ENCODE results near the gene FBXO4.
"Not testable (repeated sequence)": the region's sequence is repeated elsewhere in the genome, so short reads cannot be mapped to it uniquely, and the experiment has no call there.

FBXO4 gene

GRCh38 chr5:41945332-41945955, 20.4 kb downstream of the FBXO4 start:
- H3K36me3 ChIP-seq (ENCODE audit: control insufficient read depth in 2 of 2, insufficient read depth in 1 of 2, low read length in 2 of 2); H3K27ac ChIP-seq (ENCODE audit: extremely low read depth, low read depth, low read length); H3K9me3 ChIP-seq (ENCODE audit: control insufficient read depth, insufficient read depth, low read depth, low read length); H3K4me3 ChIP-seq (ENCODE audit: low read depth, low read length); H3K4me1 ChIP-seq (ENCODE audit: control insufficient read depth, insufficient read depth, low read length); POLR2A ChIA-PET: not testable (repeated sequence)
- CTCF ChIA-PET: interaction anchor here (0.7 to 1.2 kb wide), 2 partner anchors 11 to 23 kb away, joined by 3 read pairs; no protein-coding TSS in a partner anchor

- CTCF ChIA-PET: no interaction called here
- no peaks in the 10 kb centered on the region for H3K36me3 ChIP-seq (ENCODE audit: control insufficient read depth in 2 of 2, insufficient read depth in 1 of 2, low read length in 2 of 2)
- no peaks in the 10 kb centered on the region for H3K9me3 ChIP-seq (ENCODE audit: control insufficient read depth, insufficient read depth, low read depth, low read length)
- TF ChIP-seq ZNF629 (tag by site-specific recombination; IDR thresholded peaks at IDR 0.05) (no peak), ZNF621 (tag by site-specific recombination; IDR thresholded peaks at IDR 0.05) (no peak), ZNF292 (tag by site-specific recombination; IDR thresholded peaks at IDR 0.05; ENCODE audit: borderline replicate concordance, low read depth) (no peak), HOXC10 (CRISPR knock-in tag; IDR thresholded peaks at IDR 0.05) (no peak), ZNF354C (tag by site-specific recombination; IDR thresholded peaks at IDR 0.05; ENCODE audit: borderline replicate concordance, low read depth) (no peak), ZNF843 (tag by site-specific recombination; IDR thresholded peaks at IDR 0.05) (no peak), ZNF639 (tag by site-specific recombination; IDR thresholded peaks at IDR 0.05) (no peak), ZNF23 (tag by site-specific recombination; IDR thresholded peaks at IDR 0.05; ENCODE audit: borderline replicate concordance) (no peak), ZFP69B (tag by site-specific recombination; IDR thresholded peaks at IDR 0.05) (no peak), ZBTB48 (tag by site-specific recombination; IDR thresholded peaks at IDR 0.05) (no peak), ZNF10 (tag by site-specific recombination; IDR thresholded peaks at IDR 0.05) (no peak), ZBTB49 (tag by site-specific recombination; IDR thresholded peaks at IDR 0.05; ENCODE audit: low read depth) (no peak), ZNF423 (tag by site-specific recombination; IDR thresholded peaks at IDR 0.05) (no peak), ZNF544 (tag by site-specific recombination; IDR thresholded peaks at IDR 0.05) (no peak), ZNF19 (tag by site-specific recombination; IDR thresholded peaks at IDR 0.05; ENCODE audit: low read depth) (no peak), ZNF473 (tag by site-specific recombination; IDR thresholded peaks at IDR 0.05) (no peak), ZNF785 (tag by site-specific recombination; IDR thresholded peaks at IDR 0.05) (no peak), ZNF416 (tag by site-specific recombination; IDR thresholded peaks at IDR 0.05) (no peak), ZBTB7A (tag by site-specific recombination; IDR thresholded peaks at IDR 0.05; ENCODE audit: low read depth) (no peak), SP2 (tag by site-specific recombination; IDR thresholded peaks at IDR 0.05) (no peak)
- no peak overlapping the region for H3K4me3 ChIP-seq (ENCODE audit: low read depth, low read length)
- no peaks in the 10 kb centered on the region for H3K4me1 ChIP-seq (ENCODE audit: control insufficient read depth, insufficient read depth, low read length)
- H3K27ac ChIP-seq (ENCODE audit: extremely low read depth, low read depth, low read length): no peak overlapping the region
- POLR2A ChIA-PET: no interaction called here
Observed at GRCh38 chr5:41951224-41951623, 26.1 kb downstream of the FBXO4 start.

DNA sequence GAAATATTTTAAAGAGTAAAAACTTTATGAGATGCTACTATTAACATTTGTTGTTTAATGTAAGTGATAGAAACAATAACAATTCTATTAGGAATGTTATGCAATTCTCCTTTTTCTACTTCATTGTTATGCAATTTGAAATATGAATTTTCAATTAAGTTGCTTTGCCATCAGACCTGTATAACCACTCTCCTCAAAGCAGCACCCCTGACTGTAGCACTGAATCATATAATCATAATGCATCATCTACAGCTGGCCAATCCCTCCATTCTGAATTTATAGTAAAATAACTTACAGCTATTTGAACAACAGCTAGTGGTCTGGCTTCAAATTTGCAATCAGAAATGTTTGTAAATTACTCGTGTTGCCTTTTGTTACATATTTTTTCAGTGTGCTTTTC, 29.2 kb downstream of the FBXO4 start:
- no peak overlapping the region for H3K4me3 ChIP-seq (ENCODE audit: low read depth, low read length)
- H3K36me3 ChIP-seq (ENCODE audit: control insufficient read depth in 2 of 2, insufficient read depth in 1 of 2, low read length in 2 of 2): no peaks in the 10 kb centered on the region
- ChIA-PET CTCF (no interaction called here), POLR2A (no interaction called here)
- no peak overlapping the region for H3K27ac ChIP-seq (ENCODE audit: extremely low read depth, low read depth, low read length)
- no peaks in the 10 kb centered on the region for H3K4me1 ChIP-seq (ENCODE audit: control insufficient read depth, insufficient read depth, low read length)
- no peaks in the 10 kb centered on the region for H3K9me3 ChIP-seq (ENCODE audit: control insufficient read depth, insufficient read depth, low read depth, low read length)
- no peak for TF ChIP-seq ZSCAN23 (tag by site-specific recombination; IDR thresholded peaks at IDR 0.05)
- TF ChIP-seq ZNF132 (tag by site-specific recombination; IDR thresholded peaks at IDR 0.05; ENCODE audit: borderline replicate concordance): no peak
- TF ChIP-seq, protein P1, sequence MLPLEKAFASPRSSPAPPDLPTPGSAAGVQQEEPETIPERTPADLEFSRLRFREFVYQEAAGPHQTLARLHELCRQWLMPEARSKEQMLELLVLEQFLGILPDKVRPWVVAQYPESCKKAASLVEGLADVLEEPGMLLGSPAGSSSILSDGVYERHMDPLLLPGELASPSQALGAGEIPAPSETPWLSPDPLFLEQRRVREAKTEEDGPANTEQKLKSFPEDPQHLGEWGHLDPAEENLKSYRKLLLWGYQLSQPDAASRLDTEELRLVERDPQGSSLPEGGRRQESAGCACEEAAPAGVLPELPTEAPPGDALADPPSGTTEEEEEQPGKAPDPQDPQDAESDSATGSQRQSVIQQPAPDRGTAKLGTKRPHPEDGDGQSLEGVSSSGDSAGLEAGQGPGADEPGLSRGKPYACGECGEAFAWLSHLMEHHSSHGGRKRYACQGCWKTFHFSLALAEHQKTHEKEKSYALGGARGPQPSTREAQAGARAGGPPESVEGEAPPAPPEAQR (tag by site-specific recombination; IDR thresholded peaks at IDR 0.05): no peak
- no peak for TF ChIP-seq SALL2 (tag by site-specific recombination; IDR thresholded peaks at IDR 0.05; ENCODE audit: borderline replicate concordance)

Measured in HEK293 (cell line).